ENCODE results near the gene C1orf105.

GRCh38 chr1:172467446-172467845, 47.0 kb downstream of the C1orf105 start:
- TF ChIP-seq CTCF (IDR thresholded peaks at IDR 0.05) (no peak), POLR2A (IDR thresholded peaks at IDR 0.05) (no peak), EP300 (IDR thresholded peaks at IDR 0.05) (no peak)

Data from suprapubic skin (tissue), 3 donors.